Activated naive CD8-positive, alpha-beta T cell (primary cell): Measurements from ENCODE around the gene LDLRAD3.

ENCODE experiments used
- H3K27ac Mint-ChIP-seq: one replicate; pipeline ENCODE4 v1.8.0; 2021; ENCODE audit warnings: mixed read lengths
- H3K27me3 Mint-ChIP-seq: one replicate; pipeline ENCODE4 v1.8.0; 2021; ENCODE audit warnings: mixed read lengths
- H3K36me3 Mint-ChIP-seq: one replicate; pipeline ENCODE4 v1.8.0; 2021; ENCODE audit warnings: mixed read lengths
- H3K4me1 Mint-ChIP-seq: one replicate; pipeline ENCODE4 v1.8.0; 2021; ENCODE audit warnings: low read depth, mixed read lengths
- H3K4me3 Mint-ChIP-seq: one replicate; pipeline ENCODE4 v1.8.0; 2021; ENCODE audit warnings: mild to moderate bottlenecking, mixed read lengths
- H3K9me3 Mint-ChIP-seq: one replicate; pipeline ENCODE4 v1.8.0; 2021; ENCODE audit warnings: low read depth, mixed read lengths

Gene LDLRAD3

DNA sequence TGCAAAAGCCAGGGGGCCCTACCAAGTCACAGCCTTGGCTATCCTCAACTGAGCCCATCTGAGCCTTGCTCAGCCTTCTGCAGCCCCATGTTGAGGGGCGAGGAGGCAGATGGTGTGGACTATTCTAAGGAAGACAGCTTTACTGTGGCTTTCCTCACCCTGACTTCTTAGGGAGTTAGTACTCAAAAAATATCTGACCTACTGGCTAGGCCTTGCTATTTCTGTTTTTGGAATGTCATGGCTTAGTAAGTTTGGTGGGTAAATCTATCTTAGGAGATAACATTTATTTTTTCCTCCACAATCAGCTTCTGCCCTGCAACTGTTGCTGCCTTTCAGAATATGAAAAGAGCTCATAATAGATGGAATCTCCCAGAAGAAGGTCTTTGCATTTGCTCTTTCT is 80.9 kb downstream of the LDLRAD3 start:
- Mint-ChIP-seq H3K27ac (no peak overlapping the region), H3K27me3 (peaks cover 4% of the 10 kb centered on the region), H3K36me3 (no peaks in the 10 kb centered on the region), H3K4me3 (no peak overlapping the region), H3K9me3 (no peaks in the 10 kb centered on the region), H3K4me1 (no peaks in the 10 kb centered on the region)

DNA sequence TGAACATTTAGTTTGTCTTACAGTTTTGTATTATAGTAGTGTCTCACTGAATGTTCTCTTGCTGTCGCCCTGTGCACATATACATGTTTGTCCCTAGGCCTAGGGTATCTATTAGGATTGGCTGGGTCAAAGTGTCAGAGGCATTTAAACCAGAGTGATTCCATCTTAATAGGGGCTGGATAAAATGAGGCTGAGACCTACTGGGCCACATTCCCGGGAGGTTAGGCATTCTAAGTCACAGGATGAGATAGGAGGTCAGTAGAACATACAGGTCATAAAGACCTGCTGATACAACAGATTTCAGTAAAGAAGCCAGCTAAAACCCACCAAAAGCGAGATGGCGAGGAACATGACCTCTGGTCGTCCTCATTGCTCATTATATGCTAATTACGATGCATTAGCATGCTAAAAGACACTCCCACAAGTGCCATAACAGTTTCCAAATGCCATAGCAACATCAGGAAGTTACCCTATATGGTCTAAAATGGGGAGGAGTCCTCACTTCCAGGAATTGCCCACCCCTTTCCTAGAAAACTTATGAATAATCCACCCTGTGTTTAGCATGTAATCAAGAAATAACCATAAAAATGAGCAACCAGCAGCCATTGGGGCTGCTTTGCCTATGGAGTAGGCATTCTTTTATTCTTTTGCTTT is 82.6 kb downstream of the LDLRAD3 start:
- no peak overlapping the region for H3K4me3 Mint-ChIP-seq
- H3K9me3 Mint-ChIP-seq, result no peaks in the 10 kb centered on the region
- H3K4me1 Mint-ChIP-seq, result no peaks in the 10 kb centered on the region
- no peak overlapping the region for H3K27ac Mint-ChIP-seq
- H3K27me3 Mint-ChIP-seq, result no peaks in the 10 kb centered on the region
- no peaks in the 10 kb centered on the region for H3K36me3 Mint-ChIP-seq

DNA sequence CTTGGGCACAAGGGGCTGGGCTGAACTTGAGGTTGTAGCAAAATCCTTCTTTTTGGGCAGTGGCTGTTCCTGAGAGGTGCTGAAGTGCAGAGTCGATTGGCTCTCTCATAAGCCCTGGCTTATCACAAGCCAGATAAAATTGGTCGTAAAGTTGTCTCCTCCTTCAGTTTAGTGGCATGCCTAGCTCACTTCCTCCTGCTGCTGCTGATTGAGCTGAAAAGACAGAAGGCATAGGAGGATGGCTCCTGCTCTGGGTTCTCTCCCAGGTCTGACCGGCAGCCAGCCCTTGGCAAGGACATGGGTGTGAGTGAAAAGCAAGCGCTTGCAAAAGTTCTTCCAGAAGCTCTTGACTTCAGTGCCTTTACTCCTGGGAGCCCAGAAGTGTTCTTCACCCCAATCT is 83.9 kb downstream of the LDLRAD3 start:
- H3K9me3 Mint-ChIP-seq, result no peaks in the 10 kb centered on the region
- peaks cover 2% of the 10 kb centered on the region for H3K27me3 Mint-ChIP-seq

DNA sequence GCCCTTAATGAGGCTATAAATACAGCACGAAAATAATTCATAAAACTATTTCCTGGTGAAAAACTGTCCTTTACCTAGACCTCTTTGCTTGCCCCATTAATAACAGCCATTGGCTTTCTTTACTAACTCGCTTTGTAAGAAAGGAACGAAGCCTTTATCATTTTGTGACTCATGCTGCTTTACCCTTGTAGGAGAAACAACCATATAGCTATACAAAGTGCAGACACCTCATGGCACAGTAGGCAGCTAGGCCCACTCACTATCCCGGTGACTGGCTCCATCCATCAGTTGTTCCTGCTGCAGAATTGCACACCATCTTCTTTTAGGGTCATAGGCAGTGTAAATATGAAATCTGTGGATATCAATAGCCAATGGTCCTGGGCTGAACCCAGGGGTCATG is 85.8 kb downstream of the LDLRAD3 start:
- Mint-ChIP-seq H3K4me1 (no peaks in the 10 kb centered on the region), H3K9me3 (no peaks in the 10 kb centered on the region), H3K27ac (no peak overlapping the region), H3K27me3 (peaks cover 2% of the 10 kb centered on the region), H3K36me3 (no peaks in the 10 kb centered on the region), H3K4me3 (no peak overlapping the region)

More for the DNA sequence above, 83.9 kb downstream of the LDLRAD3 start:
- Mint-ChIP-seq H3K27ac (no peak overlapping the region), H3K4me3 (no peak overlapping the region), H3K4me1 (no peaks in the 10 kb centered on the region), H3K36me3 (no peaks in the 10 kb centered on the region)

DNA sequence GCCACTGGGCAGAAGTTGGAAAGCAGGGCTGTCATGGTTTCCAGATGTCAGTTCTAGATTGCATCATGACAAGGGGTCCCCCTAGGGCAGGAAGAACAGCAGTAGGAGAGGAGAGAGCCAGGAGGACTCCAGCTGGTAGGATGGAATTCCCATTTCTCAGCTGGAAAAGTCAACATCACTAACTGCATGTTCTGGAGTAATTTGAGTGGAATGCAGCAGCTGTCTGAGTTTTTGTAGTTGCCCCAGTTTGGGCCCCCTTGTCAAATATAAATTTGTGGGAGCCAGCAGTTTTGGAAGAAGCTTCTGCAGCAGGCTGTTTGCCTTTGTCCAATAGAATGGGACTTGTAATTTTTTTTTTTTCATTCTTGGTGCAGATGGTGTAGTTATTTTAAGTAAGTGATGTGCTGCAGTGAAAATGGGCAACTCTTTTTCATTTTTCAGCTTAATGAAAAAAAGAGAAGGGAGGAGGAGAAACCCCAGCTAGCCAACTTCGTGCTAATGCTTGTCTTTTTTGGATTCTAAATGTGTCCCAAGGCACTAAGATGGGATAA is 86.9 kb downstream of the LDLRAD3 start:
- H3K4me1 Mint-ChIP-seq, result no peaks in the 10 kb centered on the region
- H3K4me3 Mint-ChIP-seq, result no peak overlapping the region
- H3K27me3 Mint-ChIP-seq, result peaks cover 3% of the 10 kb centered on the region
- H3K27ac Mint-ChIP-seq, result no peak overlapping the region
- H3K36me3 Mint-ChIP-seq, result no peaks in the 10 kb centered on the region
- H3K9me3 Mint-ChIP-seq, result no peaks in the 10 kb centered on the region

DNA sequence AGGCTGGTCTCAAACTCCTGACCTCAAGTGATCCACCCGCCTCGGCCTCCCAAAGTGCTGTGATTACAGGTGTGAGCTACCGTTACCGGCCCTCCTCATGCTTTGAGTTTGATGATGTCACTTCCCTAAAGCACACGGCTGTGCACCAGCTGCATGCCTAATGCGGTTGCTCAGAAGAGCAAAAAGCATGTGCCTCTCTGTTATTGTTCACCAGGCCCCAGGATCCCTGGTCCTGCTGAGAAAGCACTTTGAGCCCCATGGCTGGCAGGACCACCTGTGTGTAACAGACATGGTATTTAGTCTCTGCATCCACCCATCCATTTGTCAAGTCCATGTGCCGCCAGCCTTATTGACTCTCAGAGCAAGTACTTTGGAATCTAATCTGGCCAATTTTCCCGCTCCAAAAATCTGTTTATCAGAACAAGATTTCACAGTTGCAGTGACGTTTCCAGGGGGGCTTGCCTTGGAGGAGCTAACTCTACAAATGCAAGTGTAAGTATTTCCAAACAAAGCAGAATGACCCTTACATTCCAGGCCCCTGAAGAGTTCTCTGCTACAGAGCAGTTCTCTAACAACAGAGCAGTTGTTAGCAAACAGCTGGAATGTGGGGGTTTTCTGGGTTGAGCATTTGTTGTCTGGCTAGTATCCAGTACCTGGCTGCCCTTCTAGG is 89.4 kb downstream of the LDLRAD3 start:
- Mint-ChIP-seq H3K4me1 (no peaks in the 10 kb centered on the region), H3K4me3 (no peak overlapping the region), H3K27me3 (peaks cover 5% of the 10 kb centered on the region), H3K36me3 (no peaks in the 10 kb centered on the region), H3K9me3 (no peaks in the 10 kb centered on the region), H3K27ac (no peak overlapping the region)

DNA sequence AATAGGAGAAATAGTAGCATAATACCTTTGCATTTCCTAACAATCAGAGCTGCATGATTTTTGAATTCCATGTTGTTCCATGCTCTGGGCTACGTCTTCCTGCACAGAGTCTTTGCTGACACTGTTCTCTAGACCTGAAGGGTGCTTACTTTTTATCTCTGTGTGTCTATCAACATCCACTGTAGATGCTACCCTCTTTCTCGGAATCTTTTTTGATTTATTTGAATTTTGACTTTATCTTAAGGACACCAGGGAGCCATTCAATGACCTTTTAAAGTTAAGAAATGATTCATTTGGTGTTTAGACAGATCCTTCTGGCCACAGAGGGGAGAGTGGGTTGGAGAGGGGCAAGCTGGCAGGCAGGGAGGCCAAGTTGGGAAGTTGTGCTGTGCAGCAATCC is 90.1 kb downstream of the LDLRAD3 start:
- no peaks in the 10 kb centered on the region for H3K4me1 Mint-ChIP-seq
- H3K9me3 Mint-ChIP-seq, result no peaks in the 10 kb centered on the region
- no peak overlapping the region for H3K27ac Mint-ChIP-seq
- H3K4me3 Mint-ChIP-seq, result no peak overlapping the region
- H3K36me3 Mint-ChIP-seq, result no peaks in the 10 kb centered on the region
- peaks cover 5% of the 10 kb centered on the region for H3K27me3 Mint-ChIP-seq

DNA sequence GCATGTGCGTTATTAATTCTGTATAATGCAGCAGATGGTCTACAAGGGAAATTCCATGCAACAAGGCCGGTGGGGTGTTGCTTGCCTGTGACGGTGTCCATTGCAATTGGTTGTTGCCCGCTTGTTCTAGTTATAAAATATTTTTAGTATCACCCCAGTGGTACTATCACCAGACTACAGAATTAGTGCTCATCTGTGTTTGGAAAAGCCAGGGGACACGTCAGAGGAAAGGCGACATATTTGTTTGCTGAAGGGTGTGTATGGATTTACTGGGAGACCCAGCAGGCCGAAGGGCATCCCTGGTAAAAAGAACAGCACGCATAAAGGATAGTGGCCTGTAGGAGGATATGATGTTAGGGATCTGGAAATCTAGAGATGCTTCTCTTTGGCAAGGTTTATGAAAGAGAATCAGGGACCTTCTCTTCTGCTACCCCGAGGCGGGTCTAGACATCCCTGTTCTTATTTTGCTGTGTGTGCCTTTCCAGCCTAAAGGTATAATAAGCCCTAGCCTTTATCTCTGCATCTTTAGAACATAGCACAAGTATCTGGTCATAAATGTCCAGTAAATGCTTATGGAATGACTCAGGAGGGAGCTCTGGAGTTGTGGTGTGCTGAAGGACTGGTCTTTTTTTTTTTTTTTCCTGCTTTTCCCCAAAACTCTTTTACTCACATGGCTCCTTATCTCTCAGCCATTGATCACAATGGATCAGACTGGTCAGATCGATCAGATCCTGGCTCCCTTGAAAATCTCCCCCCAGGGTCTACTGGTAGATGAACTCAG is 90.9 kb downstream of the LDLRAD3 start:
- Mint-ChIP-seq H3K4me1 (no peaks in the 10 kb centered on the region), H3K4me3 (no peak overlapping the region), H3K27ac (no peak overlapping the region), H3K9me3 (no peaks in the 10 kb centered on the region), H3K36me3 (no peaks in the 10 kb centered on the region), H3K27me3 (peaks cover 5% of the 10 kb centered on the region)

DNA sequence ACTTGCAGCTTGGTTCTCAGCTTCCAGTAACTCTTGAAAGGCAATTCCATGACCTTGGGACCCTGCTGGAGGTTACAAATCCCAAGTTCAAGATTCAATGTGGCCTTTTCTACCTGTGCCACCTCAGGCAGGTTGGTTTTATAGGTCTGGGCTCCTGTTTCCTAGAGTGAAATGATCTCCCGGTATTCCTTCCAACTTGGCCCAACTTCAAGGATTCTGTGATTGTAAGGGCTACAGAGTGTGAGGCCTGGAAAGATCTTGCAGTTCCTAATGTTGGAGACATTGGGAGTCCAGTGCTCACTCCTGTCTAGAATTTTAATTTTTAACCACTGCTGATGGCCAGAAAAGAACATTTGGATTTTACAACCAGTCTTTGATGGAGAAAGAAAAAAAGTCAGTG is 91.6 kb downstream of the LDLRAD3 start:
- no peak overlapping the region for H3K4me3 Mint-ChIP-seq
- no peak overlapping the region for H3K27ac Mint-ChIP-seq
- H3K9me3 Mint-ChIP-seq, result no peaks in the 10 kb centered on the region
- no peaks in the 10 kb centered on the region for H3K36me3 Mint-ChIP-seq
- H3K4me1 Mint-ChIP-seq, result no peaks in the 10 kb centered on the region
- H3K27me3 Mint-ChIP-seq, result peaks cover 5% of the 10 kb centered on the region

DNA sequence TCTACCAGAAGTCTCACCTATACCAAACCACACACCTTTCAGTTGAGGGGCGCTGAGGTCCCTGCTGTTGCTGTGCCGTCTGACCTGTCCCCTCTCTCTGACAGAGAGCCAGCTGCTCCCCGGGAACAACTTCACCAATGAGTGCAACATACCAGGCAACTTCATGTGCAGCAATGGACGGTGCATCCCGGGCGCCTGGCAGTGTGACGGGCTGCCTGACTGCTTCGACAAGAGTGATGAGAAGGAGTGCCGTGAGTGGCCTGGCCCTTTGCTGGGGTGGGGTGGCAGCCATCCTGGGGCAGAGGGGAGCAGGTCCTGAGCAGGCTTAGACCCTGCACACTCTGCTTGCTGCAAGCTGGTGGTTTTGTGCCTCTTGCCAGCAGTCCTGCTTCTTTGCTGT is 92.1 kb downstream of the LDLRAD3 start:
- Mint-ChIP-seq H3K36me3 (no peaks in the 10 kb centered on the region), H3K4me3 (no peak overlapping the region)

DNA sequence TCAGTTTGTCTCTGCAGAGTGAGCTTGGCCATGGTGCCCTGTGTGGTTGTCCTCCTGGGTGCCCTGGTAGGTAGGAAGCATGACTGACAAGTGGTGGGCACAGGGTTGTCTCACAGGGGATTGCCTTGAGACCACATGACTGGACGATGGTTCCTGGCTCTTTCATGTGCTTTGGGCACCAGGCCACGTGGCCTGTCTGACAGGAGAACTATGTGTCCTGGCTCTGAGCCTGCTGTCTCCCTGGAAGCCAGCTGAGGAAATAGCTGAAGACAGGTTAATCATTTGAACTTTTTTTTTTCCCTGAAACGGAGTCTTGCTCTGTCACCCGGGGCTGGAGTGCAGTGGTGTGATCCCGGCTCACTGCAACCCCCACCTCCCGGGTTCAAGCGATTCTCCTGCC is 93.2 kb downstream of the LDLRAD3 start:
- H3K4me1 Mint-ChIP-seq, result no peaks in the 10 kb centered on the region
- H3K36me3 Mint-ChIP-seq, result no peaks in the 10 kb centered on the region
- H3K27ac Mint-ChIP-seq, result no peak overlapping the region
- no peaks in the 10 kb centered on the region for H3K9me3 Mint-ChIP-seq
- peaks cover 4% of the 10 kb centered on the region for H3K27me3 Mint-ChIP-seq
- H3K4me3 Mint-ChIP-seq, result no peak overlapping the region

More for the DNA sequence above, 92.1 kb downstream of the LDLRAD3 start:
- Mint-ChIP-seq H3K4me1 (no peaks in the 10 kb centered on the region), H3K9me3 (no peaks in the 10 kb centered on the region), H3K27me3 (peaks cover 5% of the 10 kb centered on the region), H3K27ac (no peak overlapping the region)

DNA sequence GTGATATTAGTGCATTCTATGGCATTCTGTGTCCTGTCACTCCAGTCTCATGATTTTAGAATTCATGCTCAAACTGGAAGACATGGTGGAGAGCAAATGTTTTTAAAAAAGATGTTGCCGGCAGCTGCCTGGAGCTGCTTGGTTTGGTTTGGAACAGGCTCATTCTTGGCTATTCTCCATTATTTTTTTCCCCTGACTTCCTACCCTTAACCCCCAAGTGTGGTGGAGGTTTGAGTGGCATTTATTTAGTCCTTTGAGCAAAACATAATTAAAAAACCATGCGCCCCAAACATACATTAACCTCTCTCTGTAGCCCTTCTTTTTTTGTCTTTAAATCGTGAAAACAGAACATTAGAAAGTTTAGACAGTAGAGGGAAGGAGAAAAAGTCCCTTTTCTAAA is 94.7 kb downstream of the LDLRAD3 start:
- Mint-ChIP-seq H3K27ac (no peak overlapping the region), H3K27me3 (peaks cover 4% of the 10 kb centered on the region), H3K36me3 (no peaks in the 10 kb centered on the region), H3K4me3 (no peak overlapping the region), H3K4me1 (no peaks in the 10 kb centered on the region), H3K9me3 (no peaks in the 10 kb centered on the region)

DNA sequence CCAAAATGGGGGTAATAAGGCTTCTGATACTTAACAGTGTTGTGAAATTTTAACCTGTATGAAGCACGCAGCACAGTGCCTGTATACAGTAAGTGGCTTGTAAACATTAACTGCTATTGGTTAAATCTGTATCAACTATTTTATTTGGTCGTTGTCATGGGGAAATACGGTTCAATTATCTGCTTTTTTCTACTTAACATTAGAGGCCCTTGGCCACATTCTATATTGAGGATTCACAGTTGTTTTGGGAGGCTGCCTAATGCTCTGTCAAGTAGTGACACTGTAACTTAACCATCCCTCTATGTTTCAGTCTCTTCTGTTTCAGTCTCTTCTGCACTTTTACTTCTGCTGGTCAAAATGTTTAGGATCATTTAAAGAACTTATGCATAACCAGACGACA is 95.6 kb downstream of the LDLRAD3 start:
- no peak overlapping the region for H3K4me3 Mint-ChIP-seq
- no peaks in the 10 kb centered on the region for H3K36me3 Mint-ChIP-seq
- no peak overlapping the region for H3K27ac Mint-ChIP-seq
- H3K4me1 Mint-ChIP-seq, result no peaks in the 10 kb centered on the region
- H3K9me3 Mint-ChIP-seq, result no peaks in the 10 kb centered on the region
- peaks cover 4% of the 10 kb centered on the region for H3K27me3 Mint-ChIP-seq

DNA sequence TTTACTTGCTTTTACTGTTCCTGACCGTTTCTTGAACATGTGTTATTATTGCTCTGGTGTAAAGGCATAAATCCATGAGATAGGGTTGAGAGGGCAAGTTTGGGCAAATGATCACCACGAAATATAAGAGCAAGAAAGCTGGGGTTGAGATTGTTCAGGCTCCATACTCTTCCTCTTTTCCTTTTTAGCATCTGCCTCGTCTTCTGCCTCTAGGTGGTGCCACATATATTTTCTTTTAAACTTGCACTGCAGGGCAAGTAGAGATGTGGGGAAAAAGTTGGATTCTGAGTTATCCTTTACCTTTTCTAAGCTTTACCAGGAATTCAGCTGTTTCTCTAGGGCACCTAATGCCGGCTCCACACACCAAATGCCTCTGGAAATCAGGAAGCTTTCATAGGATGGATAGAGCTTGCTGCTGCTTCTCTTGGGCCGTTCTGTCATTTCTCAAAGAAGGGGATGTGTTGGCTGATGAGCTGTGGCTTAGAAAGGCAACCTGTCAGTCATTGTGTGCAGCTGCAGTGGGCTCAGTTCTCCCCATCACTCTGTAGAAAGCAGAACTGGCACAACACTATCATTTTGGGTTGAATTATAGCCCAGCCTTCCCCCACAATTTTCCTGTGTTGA is 98.2 kb downstream of the LDLRAD3 start:
- Mint-ChIP-seq H3K9me3 (peaks cover 6% of the 10 kb centered on the region), H3K27me3 (peaks cover 2% of the 10 kb centered on the region), H3K4me3 (no peak overlapping the region), H3K4me1 (no peaks in the 10 kb centered on the region), H3K27ac (no peak overlapping the region), H3K36me3 (no peaks in the 10 kb centered on the region)

DNA sequence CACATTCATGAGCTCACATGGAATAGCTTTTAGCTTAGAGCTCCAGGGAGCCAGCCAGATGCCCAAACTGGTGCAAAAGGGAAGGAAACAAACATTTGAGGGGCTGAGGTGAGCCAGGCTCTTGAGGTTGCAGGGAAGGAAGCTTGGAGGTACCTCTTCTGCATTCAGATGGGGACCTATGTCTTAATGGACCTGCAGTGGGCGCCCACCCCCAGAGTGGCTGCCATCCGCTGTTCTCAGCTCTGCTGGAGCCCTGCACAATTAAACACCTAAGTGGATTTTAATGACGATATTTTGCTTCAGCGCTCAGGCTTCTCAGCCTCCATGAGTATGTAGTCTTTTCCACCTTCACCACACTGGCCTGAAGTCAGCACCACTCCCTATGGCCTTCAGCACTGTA is 100.8 kb downstream of the LDLRAD3 start:
- Mint-ChIP-seq H3K27me3 (no peaks in the 10 kb centered on the region), H3K4me3 (no peak overlapping the region), H3K9me3 (peaks cover 6% of the 10 kb centered on the region), H3K27ac (no peak overlapping the region), H3K36me3 (no peaks in the 10 kb centered on the region), H3K4me1 (no peaks in the 10 kb centered on the region)
